Smooth muscle cell (in vitro differentiated cells): Measurements from ENCODE around the gene HMGN3. TPM values are rescaled to one million over a fixed set of nuclear protein-coding genes. Genes with fewer than 3 reads are reported as not detected.

Experiments used
- DNase-seq: peaks from one replicate; lab custom pipeline; 2025; ENCODE audit not compliant: unreplicated experiment; lab: John Stamatoyannopoulos, UW
- H2AFZ ChIP-seq: fragments of 200-600 bp; sonication (generic); 2 replicates; pipeline ENCODE4 v1.6.0; 2016; ENCODE audit warnings: antibody characterized with exemption, low read depth, mild to moderate bottlenecking
- H3F3A ChIP-seq: fragments of 200-600 bp; sonication (generic); 2 replicates; pipeline ENCODE4 v1.6.0; 2017; ENCODE audit warnings: antibody characterized with exemption, low read depth
- H3K27ac ChIP-seq: fragments of 200-600 bp; sonication (generic); 2 replicates; pipeline ENCODE4 v1.5.1; 2016; ENCODE audit warnings: low read depth, mild to moderate bottlenecking
- H3K27me3 ChIP-seq: fragments of 200-600 bp; sonication (generic); 2 replicates; pipeline ENCODE4 v1.6.1; 2016; ENCODE audit warnings: low read depth, mild to moderate bottlenecking
- H3K36me3 ChIP-seq: fragments of 200-600 bp; sonication (generic); 2 replicates; pipeline ENCODE4 v1.5.1; 2016; ENCODE audit warnings: low read depth
- H3K4me1 ChIP-seq: fragments of 200-600 bp; sonication (generic); 2 replicates; pipeline ENCODE4 v1.5.1; 2016; ENCODE audit warnings: low read depth
- H3K4me2 ChIP-seq: fragments of 200-600 bp; sonication (generic); 2 replicates; pipeline ENCODE4 v1.6.0; 2016; ENCODE audit warnings: mild to moderate bottlenecking
- H3K4me3 ChIP-seq: fragments of 200-600 bp; sonication (generic); 2 replicates; pipeline ENCODE4 v1.5.1; 2016; ENCODE audit warnings: mild to moderate bottlenecking
- H3K79me2 ChIP-seq: fragments of 200-600 bp; sonication (generic); 2 replicates; pipeline ENCODE4 v1.6.0; 2016; ENCODE audit warnings: low read depth, mild to moderate bottlenecking
- H3K9ac ChIP-seq: fragments of 200-600 bp; sonication (generic); 2 replicates; pipeline ENCODE4 v1.6.0; 2016; ENCODE audit warnings: low read depth
- H3K9me3 ChIP-seq: fragments of 200-600 bp; sonication (generic); replicated peaks from 2 replicates; pipeline ENCODE4 v1.5.1; 2016; ENCODE audit warnings: low read depth
- H4K20me1 ChIP-seq: fragments of 200-600 bp; sonication (generic); 2 replicates; pipeline ENCODE4 v1.6.0; 2016; ENCODE audit warnings: low read depth
- CTCF ChIP-seq: fragments of 200-600 bp; sonication (generic); IDR thresholded peaks from 2 replicates; pipeline ENCODE4 v1.5.1; 2017; ENCODE audit warnings: borderline replicate concordance, mild to moderate bottlenecking, antibody characterized with exemption; ENCODE audit not compliant: insufficient read depth, poor library complexity, severe bottlenecking
- WGBS: methylation state at CpG from one replicate; pipeline ENCODE4 v1.1.7; 2016; ENCODE audit warnings: low lambda C conversion rate; 5-methylcytosine and 5-hydroxymethylcytosine counted together
- polyA plus RNA-seq: library from polyadenylated mRNA; unstranded; fragments of >200 nt; fragmentation: Nextera tagmentation; extraction: Ambion mirVana; gene quantifications from 2 replicates; pipeline ENCODE4 v1.2.1, GENCODE V29; 2016
- total RNA-seq: library from RNA; depleted of rRNA; stranded (reverse); fragments of >200 nt; gene quantifications from 2 replicates; pipeline ENCODE4 v1.2.3, GENCODE V29; 2014

Gene HMGN3
- total and polyA plus RNA-seq, 2 experiments from 2014 or later = 75.4 to 108 TPM

DNA sequence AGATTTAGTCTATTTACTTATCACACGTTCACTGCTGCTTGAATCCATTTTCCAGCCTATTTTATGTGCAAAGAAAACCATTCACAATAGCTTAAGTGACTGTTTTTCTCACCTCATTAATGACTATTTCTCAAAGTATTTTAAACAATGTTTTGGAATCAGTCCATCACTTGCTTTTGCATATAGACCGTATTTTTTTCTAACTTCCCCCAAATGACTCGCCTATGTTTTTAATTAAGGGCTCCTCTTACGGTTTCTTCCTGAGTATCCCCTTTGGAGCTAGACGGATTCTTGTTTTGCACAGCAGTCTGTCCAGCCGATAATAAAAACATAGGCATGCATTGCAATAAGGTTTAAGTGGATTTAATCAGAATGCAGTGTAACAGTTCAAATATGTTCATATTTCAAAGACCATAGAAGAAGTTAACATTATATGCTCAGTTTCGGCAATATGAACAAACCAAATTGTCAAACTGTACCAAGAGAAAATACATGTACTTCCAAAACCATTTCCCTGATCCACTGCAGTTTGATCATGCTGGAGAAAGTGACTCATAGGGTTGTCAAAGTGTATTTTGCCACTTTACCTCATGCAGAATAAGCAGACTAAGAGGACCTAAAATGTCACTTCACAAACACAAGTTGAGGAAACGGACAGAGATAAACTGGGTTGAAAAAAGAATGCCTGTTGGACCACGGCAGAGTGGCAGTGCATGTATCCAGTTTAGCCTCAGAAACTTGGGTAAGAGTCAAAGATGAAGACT lies 66.4 kb downstream of the HMGN3 start:
- Histone ChIP-seq H4K20me1 (no peaks in the 10 kb centered on the region), H3F3A (no peaks in the 10 kb centered on the region), H2AFZ (no peak overlapping the region), H3K27me3 (no peaks in the 10 kb centered on the region), H3K9ac (no peak overlapping the region), H3K79me2 (no peaks in the 10 kb centered on the region), H3K4me2 (no peak overlapping the region), H3K4me1 (no peaks in the 10 kb centered on the region), H3K4me3 (no peak overlapping the region), H3K9me3 (no peaks in the 10 kb centered on the region), H3K36me3 (no peaks in the 10 kb centered on the region), H3K27ac (no peak overlapping the region)
- DNase-seq = no peak
- no peak for TF ChIP-seq CTCF
- 58% methylated on average over 9 of the region's 9 CpGs for WGBS

DNA sequence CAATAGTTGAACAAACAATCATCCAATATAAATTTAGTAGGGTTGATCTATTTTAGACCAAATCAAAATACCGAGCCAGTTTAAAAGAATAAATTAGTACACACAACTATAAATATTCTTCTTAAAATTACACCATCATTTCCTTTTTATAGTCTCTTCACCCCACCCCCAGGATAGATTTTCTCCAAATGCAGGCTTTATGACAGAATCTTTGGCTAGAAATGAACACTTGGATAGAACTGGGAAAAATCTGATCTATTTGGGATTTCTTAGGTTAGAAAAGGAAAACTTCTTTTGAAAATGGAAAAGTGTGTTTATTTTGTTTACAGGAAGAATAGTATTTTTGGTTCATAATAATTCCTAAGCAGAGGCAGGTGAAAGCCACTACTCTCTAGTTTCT lies 74.6 kb downstream of the HMGN3 start:
- TF ChIP-seq CTCF = no peak
- H3F3A ChIP-seq = no peaks in the 10 kb centered on the region
- H3K9me3 ChIP-seq = no peaks in the 10 kb centered on the region
- no peaks in the 10 kb centered on the region for H3K79me2 ChIP-seq
- no peak overlapping the region for H3K4me3 ChIP-seq
- no peak overlapping the region for H3K27ac ChIP-seq
- WGBS = 81% methylated on average over 1 of the region's 1 CpG
- H3K4me1 ChIP-seq = no peaks in the 10 kb centered on the region
- no peaks in the 10 kb centered on the region for H3K36me3 ChIP-seq
- H2AFZ ChIP-seq = no peak overlapping the region
- H3K4me2 ChIP-seq = no peak overlapping the region
- H4K20me1 ChIP-seq = no peaks in the 10 kb centered on the region
- no peak for DNase-seq
- no peaks in the 10 kb centered on the region for H3K27me3 ChIP-seq
- no peak overlapping the region for H3K9ac ChIP-seq

- no peak overlapping the region for H3K27ac ChIP-seq
- 92% methylated on average over 5 of the region's 5 CpGs for WGBS
Observed at GRCh38 chr6:79158856-79159516, 75.5 kb downstream of the HMGN3 start.

More at GRCh38 chr6:79158856-79159516, 75.5 kb downstream of the HMGN3 start:
- H3K27me3 ChIP-seq = no peaks in the 10 kb centered on the region
- TF ChIP-seq CTCF = no peak
- H3K4me2 ChIP-seq = no peak overlapping the region
- no peak overlapping the region for H3K4me3 ChIP-seq
- no peak for DNase-seq
- no peaks in the 10 kb centered on the region for H3F3A ChIP-seq
- no peaks in the 10 kb centered on the region for H3K36me3 ChIP-seq
- no peak overlapping the region for H3K9ac ChIP-seq
- H2AFZ ChIP-seq = no peak overlapping the region
- H3K79me2 ChIP-seq = no peaks in the 10 kb centered on the region
- H3K9me3 ChIP-seq = no peaks in the 10 kb centered on the region
- H3K4me1 ChIP-seq = no peaks in the 10 kb centered on the region
- no peaks in the 10 kb centered on the region for H4K20me1 ChIP-seq
